ENCODE data around the gene GIGYF2. TPM values are rescaled to one million over a fixed set of nuclear protein-coding genes. Genes with fewer than 3 reads are reported as not detected.

GIGYF2 gene
- total RNA-seq, 1 donor from 2014 or later, result 75.2 TPM

DNA sequence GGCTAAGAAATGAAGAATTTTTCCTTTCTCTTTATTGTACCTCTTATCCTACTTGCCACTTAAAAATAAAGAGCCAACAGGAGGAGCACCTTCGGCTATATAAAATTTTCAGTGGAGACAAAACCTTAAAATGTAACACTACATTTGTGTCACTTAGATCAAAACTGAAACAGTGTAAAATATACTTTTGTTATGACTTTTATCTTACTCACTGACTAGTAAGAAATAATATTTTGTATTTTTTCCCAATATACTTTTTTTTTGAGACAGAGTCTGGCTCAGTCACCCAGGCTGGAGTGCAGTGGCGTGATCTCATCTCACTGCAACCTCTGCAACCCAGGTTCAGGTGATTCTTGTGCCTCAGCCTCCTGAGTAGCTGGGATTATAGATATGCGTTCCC is 50.9 kb downstream of the GIGYF2 start:
- intact Hi-C loops (cut with micrococcal nuclease), result no loop called here

DNA sequence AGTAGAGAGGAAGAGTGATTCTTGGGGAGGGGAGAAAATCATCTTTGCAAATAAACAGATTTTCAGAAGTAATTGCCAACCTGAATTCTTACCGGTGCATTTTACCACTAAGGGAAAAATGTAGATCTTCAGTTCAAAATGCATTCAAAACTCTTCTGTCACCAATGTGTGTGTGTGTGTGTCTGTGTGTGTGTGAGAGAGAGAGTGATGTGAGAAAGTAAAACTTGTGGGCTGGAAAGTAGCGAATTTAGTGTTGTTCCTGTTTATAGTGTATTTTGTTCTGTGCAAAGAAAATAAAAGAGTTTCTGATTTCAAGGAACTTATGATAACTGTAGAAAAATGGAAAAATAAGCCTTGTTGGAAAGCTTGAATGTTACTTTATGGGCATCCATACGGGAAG is 52.2 kb downstream of the GIGYF2 start:
- intact Hi-C loops (cut with micrococcal nuclease), result no loop called here

DNA sequence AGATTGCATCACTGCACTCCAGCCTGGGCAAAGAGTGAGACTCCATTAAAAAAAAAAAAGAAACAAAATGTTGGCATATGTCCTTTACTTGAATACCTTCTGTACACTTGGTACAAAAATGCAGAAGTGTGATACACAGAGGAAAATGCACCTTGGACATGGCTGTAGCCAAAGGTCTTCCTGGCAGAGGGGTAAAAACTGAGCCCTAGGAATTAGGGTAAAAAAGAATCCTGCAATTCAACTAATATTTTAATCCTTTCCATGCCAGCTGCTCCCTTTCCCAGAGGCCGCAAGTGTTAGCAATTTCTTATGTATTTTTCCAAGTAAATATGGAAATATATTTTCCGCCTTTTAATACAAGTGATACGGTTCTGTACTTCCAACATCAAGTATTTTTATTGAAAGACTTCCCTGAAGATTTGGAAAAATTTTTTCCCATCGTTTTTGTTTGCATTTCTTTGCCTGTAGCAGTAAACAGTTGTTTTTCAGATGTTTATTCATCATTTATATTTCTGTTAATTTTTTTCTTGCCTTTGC is 53.1 kb downstream of the GIGYF2 start:
- intact Hi-C loops (cut with micrococcal nuclease), result no loop called here

DNA sequence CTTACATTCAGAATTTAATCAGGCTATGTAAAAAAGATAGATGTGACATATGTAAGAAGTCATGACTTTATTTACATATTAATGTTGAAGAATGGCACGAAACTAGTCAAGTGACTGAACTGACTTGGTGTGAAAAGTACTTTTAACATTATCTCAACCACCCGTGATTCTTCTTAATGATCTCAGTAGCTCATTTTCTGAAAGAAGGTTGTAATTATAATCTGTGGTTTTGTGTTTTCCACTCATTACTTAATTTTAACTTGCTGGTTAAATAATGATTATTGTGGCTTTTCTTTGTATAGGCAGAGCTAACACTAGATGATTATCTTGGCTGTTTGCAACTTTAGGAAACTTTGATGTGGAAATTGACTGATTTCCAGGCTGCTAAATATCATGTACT is 60.8 kb downstream of the GIGYF2 start:
- intact Hi-C loops (cut with micrococcal nuclease), result no loop called here

DNA sequence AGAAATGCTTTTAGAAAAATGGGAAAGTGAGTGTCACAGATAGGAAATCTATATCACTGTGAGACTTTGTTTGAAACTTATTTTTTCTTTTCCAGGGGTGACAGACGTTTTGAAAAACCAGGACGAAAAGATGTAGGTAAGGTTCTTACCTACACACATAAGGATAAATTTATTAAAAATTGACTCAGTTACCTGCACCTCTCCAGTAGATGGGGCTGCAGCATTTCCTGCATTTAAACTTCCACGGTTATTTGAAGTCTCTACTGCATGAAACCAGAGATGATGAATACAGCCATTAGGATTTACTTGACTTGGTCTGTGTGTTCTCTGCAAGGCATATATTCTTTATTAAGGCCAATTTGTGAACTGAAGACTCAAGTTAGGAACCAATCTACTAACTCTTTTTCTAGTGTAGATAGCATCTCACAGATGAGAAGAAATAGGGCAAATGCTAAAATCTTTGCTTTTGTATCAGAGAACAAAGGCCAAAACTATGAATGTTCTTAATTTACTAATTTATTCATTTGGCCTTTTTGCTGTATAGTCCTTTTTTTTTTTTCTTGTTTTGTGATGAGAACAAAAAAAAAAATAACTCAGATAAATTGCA is 64.3 kb downstream of the GIGYF2 start:
- intact Hi-C loops (cut with micrococcal nuclease), result loop anchor here (1.0 kb wide), 4 partner anchors 77 to 490 kb away; partner anchors contain the start of gene ATG16L1

DNA sequence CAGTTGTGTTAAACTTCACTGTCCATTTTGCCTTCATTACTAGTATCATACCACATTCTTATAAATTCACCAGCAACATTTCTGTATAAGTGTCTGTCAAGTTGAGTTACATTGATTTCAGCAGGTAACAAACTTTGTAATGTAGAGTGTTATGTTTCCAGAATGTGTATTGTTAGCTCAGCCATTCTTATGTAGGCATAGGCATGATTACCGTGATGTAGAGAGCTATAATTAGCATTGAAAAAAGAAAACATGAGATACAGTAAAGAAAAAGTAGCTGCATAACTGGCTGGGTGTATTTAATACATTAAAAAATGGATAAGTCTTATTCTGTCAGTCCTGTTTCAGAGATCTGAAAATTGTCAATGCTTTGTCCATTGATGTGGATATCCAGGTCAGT is 70.7 kb downstream of the GIGYF2 start:
- intact Hi-C loops (cut with micrococcal nuclease), result no loop called here

DNA sequence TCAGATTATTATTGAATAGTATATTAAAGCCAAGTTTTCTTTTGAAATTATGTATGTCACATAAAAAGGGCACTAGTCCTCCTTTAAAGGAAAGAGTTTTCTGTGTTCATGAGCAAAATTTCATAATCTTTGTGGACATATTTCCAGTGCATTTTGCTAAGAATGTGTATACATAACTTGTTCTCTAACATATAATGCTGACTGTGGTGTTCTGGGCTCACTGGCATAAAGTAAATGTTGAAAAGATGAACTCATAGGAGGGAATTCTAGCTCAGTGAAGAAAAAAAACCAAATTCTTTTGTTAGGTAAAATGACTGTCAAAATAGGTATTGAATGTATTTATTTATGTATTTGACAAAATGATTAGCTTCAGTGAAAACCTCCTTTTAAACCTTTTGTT is 73.1 kb downstream of the GIGYF2 start:
- intact Hi-C loops (cut with micrococcal nuclease), result no loop called here

DNA sequence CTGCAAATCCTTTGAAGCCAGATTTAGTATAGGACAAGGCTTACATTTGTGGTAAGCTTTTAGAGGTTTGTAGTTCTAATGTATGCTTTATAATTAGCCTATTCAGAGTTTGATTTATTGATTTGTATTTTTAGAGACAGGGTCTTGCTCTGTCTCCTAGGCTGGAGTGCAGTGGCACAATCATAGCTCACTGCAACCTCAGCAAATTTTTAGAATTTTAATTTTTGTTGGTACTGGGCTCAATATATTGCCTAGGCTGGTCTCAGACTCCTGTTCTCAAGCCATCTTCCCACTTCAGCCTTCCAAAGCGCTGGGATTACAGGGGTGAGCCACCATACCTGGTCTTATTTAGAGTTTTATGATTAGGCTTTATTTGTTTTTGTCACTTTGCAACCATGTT is 74.7 kb downstream of the GIGYF2 start:
- intact Hi-C loops (cut with micrococcal nuclease), result loop anchor here (1.0 kb wide), 1 partner anchor 9 kb away; no protein-coding TSS in a partner anchor

DNA sequence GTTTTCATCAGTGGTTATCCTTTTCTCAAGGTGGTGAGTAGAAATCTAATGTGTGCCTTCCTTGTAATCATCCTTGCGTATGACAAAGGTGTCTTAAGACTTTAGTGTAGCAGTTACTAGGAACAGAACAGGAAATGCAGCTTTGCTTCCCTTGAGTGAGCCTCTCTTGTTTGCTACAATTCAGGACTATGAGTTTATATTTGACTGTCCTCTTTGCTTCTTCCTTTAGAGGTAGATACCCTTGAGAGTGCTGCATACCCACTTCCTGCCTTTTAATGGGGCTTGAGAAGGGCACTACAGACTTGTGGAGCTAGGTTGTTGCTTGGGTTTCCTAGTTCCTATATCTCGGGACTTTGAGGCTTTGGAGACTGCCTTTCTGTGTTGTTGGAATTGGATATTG is 75.4 kb downstream of the GIGYF2 start:
- intact Hi-C loops (cut with micrococcal nuclease), result loop anchor here (1.0 kb wide), 1 partner anchor 9 kb away; no protein-coding TSS in a partner anchor

DNA sequence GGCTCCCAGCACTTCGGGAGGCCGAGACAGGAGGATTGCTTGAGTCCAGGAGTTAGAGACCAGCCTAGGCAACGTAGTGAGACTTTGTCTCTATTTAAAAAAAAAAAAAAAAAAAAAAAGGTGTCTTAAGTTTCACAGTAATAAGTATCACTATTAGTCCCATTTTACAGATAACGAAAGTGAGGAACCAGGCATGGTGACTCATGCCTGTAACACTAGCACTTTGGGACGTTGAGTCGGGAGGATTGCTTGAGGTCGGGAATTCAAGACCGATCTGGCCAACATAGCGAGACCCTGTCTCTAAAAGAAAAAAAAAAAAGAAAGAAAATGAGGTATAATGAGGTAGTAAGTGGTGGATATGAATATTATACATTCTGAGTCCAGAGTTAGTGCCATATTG is 76.7 kb downstream of the GIGYF2 start:
- intact Hi-C loops (cut with micrococcal nuclease), result no loop called here

DNA sequence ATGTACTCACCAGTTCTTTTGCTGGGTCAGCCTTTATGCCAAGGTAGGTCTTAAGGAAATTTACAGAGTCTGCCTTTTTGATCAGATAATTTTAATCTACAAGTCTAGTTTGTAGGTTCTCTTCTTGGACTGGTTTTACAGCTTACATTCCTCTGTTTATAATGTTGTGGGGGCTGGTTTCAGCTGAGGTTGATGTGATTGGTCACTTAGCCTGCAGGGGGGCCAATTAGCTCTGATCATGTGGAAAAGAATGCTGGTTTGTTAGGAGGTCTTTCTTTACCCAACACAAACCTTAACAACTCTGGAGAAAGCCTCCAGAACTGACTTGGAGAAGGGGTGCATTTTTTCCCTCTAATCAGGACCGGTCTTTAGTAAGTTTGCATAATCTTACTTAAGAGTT is 79.3 kb downstream of the GIGYF2 start, which contains the start of gene KCNJ13:
TSS of gene KCNJ13 (minus strand) at position 131 of the 400 bp plus-strand sequence. CDS start 5,203 bp downstream, outside the sequence.
- intact Hi-C loops (cut with micrococcal nuclease), result no loop called here

DNA sequence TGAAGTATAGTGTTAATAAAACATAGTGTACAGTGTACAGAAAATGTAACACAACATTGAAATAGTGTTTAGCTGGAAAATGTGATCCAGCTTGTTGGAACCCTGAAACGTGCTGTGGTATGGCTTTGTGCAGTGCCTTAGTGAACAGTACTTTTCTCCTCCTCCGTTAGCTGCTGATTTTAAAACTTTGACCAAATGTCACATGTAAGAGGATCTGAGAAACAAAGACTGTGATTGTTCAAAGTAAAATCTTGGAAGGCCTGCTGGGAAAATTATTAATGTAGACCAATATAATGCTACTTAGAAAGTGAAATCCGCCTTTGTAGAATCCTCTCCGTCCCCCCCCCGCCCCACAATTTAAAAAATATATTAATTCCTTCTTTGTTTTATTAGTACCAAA is 80.1 kb downstream of the GIGYF2 start:
- intact Hi-C loops (cut with micrococcal nuclease), result no loop called here

DNA sequence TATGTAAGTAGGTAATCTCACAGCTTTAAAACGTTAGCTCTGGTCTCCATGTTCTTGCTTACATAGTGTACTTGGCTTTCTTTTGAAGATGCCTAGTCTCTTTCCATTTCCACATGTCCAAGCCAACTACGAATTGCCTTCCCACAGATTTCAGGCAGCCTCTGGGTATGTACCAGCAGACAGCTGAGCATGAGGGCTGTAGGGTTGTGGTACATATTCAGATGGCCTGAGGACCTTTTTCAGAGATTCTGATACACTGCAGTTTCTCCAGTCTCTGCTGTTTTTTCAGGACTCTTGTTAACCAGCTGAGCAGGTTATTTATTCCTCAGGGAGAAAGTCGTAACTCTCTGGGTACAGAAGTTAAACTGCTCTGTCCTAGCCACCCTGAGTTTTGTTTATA is 82.3 kb downstream of the GIGYF2 start:
- intact Hi-C loops (cut with micrococcal nuclease), result no loop called here

DNA sequence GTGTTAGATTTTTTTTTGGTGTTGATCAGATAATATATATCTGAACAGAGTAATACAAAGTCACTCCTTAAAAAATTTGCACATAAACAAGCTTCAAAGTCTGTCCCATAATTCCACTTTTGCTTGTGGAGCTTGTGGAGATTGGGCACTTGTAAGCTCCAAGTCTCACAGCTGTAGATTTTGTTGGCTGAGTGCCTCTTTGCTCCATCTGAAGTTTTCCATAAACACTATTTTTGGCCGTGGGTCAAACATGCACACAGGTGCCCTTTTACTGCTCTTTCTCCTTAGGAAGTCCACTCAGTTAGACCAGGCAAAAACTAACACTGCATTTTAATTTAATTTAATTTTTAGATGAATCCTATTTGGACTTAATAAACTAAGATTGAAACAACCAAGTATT is 82.8 kb downstream of the GIGYF2 start:
- intact Hi-C loops (cut with micrococcal nuclease), result loop anchor here (10.0 kb wide), 1 partner anchor 175 kb away; no protein-coding TSS in a partner anchor

DNA sequence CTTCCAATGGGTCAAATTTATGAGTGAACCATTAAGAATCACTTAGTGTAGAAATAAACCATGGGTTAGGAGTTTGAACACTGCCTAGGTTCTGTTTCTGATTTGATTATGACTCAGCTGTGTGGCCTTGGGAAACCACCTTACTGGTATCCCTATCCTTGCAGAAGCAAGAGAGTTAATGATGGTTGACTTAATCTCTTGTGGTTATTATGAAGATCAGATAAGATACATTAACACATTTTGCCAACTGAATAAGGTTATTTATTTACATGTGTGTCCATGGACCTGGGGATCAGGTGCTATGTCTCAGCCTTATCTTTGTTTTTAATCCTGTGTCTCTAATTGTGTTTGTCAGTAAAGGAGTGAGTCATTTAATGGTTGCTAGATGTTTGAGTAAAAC is 84.6 kb downstream of the GIGYF2 start:
- intact Hi-C loops (cut with micrococcal nuclease), result loop anchor here (1.0 to 10.0 kb wide), 4 partner anchors 9 to 470 kb away; partner anchors contain the start of gene ATG16L1

DNA sequence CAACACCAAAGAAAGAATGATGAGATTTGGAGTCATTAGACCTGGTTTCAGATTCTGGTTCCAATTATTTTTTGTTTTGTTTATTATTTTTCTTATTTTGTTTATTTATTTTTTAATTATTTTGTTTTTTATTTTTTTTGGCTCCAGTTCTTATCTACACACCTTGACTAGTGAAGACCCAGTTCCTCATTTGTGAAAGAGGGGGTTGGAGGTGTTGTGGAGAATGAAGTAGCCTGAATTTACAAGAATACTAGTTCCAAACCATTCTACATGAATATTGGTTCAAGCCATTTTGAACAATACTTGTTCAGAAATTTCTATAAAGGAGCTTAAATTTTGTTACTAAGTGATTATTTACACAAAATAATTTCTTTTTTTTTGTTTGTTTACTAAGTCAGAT is 86.1 kb downstream of the GIGYF2 start:
- intact Hi-C loops (cut with micrococcal nuclease), result loop anchor here (10.0 kb wide), 1 partner anchor 178 kb away; no protein-coding TSS in a partner anchor

DNA sequence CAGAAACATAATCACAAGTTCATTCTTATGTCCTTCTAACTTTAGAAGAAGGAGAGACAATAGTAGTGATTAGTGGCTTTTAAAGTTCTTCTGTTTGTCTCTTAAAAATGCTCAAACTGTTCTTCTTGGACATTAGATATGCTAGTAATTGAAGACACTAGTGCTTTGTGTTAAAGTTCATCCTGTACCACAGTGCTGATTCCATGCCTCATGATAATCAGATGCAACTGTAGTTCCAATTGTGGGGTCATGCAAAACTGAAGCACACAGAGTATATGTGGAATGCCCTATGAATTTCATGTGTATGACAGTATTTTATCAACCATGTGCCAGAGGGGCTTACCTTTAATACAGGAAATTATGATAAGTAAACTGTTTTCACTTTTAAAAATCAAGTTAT is 90.7 kb downstream of the GIGYF2 start:
- intact Hi-C loops (cut with micrococcal nuclease), result loop anchor here (10.0 kb wide), 1 partner anchor 183 kb away; no protein-coding TSS in a partner anchor

DNA sequence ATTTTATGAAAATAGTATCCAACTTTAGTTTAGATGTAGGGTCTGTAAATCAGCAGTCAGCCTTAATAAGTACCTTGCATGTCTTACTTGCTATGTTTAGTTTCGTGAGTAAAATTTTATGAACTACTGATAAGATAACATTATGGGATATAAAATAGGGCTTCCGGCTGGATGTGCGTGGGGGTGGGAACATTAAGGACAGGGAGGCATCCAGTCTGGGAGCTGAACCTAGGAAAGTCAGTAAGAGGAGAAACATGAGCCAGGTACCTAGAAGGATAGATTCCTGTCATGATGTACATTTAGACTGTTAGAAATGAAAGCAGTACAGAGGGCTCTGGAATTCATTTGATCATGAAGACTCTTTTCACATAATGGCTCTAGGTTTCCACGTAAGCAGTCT is 92.0 kb downstream of the GIGYF2 start:
- intact Hi-C loops (cut with micrococcal nuclease), result loop anchor here (10.0 kb wide), 1 partner anchor 184 kb away; no protein-coding TSS in a partner anchor

DNA sequence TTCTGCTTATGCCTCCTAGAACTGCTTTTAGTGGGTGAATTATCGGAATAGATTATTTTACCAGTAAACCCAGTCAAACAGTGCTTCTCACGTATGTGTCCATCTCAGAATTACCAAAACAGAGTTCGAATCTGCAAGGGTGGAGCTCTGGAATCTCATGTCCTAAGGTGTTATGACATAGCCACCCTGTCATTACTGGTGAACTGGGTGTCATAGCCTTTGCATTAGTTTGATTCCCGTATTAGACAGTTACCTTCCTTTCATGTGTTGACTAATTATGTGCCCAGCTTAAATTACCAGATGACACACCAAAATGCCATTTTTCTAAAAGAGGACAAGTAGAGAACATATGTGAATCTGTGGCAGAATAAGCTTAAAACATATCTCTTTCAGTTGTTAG is 94.4 kb downstream of the GIGYF2 start:
- intact Hi-C loops (cut with micrococcal nuclease), result no loop called here

DNA sequence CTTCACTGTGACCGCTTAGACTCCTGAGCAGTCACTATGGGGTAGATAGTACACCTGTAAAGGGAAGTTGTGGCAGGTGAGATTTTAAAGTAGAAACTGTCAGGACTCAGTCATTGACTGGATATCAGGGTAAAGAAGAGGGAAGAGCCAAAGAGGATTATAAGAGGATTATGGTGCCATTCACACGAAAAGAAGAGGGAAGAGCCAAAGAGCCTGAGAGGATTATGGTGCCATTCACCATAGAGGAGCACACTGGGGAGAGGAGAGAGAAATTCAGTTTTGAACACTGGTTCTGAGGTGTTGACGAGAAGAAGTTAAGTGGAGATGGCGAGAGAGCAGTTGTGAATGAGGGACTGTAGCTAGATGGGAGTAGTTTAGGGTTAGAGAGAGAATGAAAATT is 96.1 kb downstream of the GIGYF2 start:
- intact Hi-C loops (cut with micrococcal nuclease), result no loop called here

DNA sequence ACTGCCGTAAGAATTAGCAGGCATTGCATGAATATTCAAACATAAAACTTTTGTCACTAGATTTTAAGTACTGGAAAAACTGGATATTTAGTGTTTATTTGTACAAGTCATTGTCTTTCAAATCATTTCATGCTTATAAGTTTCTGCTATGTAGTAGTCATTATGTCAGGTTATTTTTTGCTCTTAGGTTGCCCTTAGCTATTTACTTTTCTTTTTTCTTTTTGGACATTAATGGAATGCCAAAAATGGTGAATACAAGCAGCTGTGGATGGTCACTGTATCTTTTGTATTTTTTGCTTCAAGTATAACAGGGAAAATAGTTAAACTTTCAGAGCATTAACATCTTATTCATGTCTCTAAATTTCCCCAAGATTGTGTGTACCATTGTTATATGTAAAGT is 97.8 kb downstream of the GIGYF2 start:
- intact Hi-C loops (cut with micrococcal nuclease), result no loop called here

DNA sequence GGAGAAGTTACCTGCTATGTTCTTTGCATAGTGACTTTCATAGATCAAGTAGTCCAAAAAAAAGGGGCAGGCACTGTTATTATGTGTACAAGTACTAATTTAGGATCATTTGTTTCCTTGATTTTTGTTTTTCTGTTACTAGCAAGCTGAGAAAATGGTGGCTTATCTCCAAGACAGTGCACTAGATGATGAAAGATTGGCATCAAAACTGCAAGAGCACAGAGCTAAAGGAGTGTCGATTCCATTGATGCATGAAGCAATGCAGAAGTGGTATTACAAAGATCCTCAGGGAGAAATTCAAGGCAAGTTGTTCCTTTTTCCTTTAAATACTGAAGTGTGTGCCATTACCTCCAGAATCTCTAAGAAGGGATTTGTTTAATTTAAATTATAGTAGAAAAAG is 98.8 kb downstream of the GIGYF2 start:
- intact Hi-C loops (cut with micrococcal nuclease), result no loop called here

DNA sequence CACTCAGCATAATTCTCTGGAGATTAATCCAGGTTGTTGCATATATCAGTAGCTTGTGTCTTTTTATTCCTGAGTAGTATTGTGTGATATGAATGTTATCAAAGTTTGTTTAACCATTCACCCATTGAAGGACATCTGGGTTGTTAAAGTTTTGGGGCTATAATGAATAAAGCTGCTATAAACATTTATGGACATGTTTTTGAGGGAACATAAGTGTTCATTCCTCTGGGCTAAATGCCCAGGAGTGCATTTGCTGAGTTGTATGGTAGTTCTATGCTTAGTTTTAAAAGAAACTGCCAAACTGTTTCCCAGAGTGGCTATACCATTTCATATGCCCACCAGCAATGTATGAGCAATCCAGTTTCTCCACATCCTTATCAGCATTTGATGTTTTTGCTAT is 101.1 kb downstream of the GIGYF2 start:
- intact Hi-C loops (cut with micrococcal nuclease), result no loop called here
